Activated T-cell treated with anti-CD3 and anti-CD28 coated beads for 48 hours (primary cell): ENCODE measurements around the gene PPARG.

ENCODE experiments used
- DNase-seq: peaks from one replicate; pipeline ENCODE4 v3.0.0-alpha.2; 2020; ENCODE audit warnings: low read depth

The PPARG gene

DNA sequence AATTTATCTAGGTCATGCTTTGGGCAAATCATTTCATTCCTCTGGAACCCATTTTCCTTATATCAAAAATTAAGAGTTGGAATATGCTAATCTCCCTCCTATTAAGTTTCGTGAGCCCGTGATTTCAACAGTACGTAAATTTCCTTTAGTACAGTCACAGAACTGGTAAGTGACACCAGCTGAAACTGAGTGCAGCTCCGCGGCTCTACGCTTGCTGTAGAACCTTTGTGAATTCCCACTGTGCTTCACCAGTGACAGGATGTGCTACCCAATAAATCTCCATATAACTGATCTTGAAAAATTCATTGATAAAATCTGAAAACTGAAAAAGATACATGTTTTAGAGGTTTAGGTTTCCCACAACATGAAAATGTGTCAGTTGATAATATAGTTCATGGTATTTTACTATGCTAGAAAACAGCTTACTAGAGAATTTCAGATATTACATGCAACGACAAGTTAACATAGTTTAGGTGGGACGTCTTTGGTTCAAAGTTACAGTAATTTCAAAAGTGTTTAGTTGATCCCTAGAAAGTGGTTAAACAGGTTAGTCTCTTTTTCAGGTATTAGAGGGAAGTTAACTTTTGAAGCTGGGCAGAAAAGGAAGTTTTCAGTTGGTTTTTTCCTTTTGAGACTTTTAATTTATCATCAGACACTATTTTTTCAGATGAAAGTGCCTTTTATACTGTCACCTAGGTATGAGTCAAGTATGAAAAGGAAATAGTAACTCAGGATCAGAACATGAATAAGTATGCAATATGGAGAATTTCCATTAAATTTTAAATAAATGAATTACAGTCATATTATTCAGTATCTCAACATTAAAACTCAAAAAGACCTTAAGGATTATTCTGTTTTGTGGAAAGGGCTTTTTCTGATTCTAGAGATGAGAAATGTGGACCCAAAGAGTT, 57.0 kb downstream of the PPARG start:
- no peak for DNase-seq

DNA sequence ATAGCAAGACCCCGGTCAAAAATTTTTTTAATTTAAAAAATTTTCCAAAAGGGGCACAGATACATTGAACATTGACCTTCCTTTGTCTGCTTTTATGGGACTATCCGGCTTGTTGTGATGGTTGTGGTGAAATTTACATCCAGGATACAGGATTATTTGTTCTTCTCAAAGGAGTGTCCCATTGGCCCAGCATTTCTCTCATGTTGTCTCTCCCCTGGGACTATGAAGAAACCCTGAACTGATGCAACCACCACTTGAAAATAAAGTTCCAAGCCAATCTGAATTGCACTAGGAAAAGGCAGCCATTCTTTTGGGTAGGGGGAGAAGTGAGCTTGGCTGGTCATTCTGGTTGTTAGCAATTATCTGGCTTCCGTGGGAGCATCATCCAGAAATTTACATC, 58.4 kb downstream of the PPARG start:
- DNase-seq: no peak

DNA sequence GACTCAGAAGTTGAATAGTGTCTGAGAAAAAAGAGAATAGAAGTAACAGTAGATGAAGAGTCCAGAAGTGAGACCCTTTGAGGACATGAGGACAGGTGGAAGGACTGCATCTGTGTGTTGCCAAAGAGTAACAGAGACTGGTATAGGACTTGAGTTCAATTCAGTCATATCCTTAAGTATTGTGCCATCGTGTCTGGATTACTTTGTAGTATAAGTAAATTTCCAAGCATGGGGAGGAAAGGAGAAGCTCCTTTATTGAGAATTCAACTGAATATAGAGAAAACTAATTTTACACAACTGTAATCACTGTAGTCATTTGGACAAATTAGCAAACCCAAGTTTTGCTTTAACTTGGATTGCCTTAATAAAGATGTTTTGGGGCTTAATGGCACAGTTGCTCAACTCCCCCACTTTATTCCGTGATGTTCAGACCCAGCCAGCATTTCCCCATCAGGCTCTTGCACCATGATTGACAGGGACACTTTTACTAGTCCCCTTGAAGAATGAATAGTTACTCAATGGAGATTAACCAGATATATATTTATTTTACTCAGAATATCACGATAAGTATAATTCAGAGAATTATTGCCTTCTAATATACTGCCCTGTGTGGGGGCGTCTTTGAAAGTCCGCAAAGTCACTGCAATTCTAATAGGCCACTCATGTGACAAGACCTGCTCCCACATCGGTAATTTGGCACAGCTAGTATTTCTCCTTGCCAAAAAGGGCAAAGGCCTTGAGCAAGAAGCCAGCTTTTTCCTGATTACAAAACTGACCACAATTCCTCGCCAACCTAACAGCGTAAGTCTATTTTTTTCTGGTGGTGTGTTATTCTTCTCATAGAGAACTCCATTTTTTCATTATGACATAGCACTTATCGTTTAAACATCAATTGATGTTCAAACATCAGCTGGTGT, 61.3 kb downstream of the PPARG start:
- no peak for DNase-seq

DNA sequence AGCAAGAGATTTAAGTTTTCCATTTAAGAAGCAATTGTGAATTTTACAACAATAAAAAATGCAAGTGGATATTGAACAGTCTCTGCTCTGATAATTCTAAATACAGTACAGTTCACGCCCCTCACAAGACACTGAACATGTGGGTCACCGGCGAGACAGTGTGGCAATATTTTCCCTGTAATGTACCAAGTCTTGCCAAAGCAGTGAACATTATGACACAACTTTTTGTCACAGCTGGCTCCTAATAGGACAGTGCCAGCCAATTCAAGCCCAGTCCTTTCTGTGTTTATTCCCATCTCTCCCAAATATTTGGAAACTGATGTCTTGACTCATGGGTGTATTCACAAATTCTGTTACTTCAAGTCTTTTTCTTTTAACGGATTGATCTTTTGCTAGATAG, 62.3 kb downstream of the PPARG start:
- no peak for DNase-seq

DNA sequence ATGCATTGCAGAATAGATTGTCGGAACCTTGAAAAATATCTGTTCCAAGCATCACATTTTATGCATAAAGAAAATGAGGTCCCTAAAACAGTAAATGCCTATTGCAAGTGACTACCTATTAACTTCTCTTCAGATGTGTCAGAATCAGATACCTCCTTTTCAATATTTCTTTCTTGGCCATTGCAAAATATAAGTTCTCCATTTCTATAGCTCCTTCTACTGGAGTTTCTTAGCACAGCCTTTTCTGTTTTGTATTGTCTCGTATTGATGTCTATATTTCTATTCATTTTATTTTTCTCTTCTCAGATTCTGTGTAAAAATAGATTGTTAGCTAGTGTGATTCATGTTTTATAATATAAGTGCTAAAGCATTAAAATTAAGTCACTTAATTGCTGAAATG, 63.4 kb downstream of the PPARG start:
- no peak for DNase-seq

DNA sequence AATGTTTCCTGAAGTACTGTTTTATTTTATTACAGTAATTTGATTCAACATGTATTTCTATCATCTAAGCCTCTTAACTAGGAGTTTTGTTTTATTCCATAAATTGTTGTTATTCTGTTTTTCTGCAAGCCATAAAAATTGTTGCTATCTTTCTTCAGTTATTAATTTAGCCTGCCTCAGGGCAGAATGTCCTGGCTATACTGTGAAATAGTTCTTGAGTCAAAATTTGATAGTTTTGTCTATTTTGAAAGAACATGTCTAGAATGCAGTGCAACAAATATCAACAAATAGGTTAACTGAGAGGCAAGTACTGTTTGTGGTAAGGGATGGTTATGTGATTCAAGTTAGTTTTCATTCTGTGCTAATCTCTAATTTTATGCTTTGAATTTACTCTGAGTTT, 63.9 kb downstream of the PPARG start:
- no peak for DNase-seq

DNA sequence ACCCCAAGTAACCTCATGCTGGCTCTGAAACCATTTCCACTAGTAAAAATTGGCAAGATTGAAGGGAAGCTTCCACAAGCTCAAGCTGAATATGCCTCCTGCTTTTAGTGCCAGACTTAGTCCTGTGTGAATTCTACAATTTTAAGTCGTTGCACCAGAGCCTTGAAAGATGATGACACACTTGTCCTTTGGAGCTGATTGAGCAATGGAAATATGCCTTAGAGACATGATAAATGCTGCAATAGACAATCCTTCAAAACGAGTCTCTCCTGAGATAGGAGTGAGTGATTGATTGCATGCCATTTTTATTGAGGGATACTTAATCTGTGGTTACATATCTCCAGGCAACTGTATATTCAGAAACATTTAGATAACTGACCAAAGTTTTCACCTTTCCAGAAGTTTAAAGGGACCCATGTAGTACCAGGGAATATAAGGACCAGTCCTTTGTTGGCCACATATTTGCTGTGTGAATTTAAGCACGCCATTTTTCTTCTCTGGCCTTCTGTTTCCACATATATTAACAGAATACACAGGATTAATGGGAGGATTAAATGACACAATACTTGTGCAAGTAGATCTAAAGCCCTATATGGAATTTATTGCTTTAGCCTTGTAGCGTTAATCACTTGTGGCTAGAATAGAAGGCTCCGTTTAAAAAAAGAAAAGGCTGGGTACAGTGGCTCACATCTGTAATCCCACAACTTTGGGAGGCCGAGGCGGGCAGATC, 65.1 kb downstream of the PPARG start:
- no peak for DNase-seq

DNA sequence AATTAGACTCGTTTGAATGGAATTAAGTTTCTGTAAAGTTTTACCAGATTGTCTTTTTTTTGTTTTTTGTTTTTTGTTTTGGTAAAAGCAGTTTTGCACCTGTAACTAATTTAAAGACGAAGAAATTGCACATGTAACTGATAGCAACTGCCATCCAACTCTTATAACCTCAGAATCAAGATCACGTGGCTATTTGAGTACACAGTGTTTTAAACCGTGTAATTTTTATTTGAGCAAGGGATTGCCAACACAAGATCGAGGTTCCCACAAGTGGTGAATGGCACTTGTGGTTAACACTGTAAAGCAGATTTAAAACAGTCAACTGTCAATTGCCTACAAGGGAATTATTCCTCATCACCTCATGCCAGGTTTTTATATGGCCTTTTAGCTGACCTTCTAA, 67.3 kb downstream of the PPARG start:
- DNase-seq: no peak

DNA sequence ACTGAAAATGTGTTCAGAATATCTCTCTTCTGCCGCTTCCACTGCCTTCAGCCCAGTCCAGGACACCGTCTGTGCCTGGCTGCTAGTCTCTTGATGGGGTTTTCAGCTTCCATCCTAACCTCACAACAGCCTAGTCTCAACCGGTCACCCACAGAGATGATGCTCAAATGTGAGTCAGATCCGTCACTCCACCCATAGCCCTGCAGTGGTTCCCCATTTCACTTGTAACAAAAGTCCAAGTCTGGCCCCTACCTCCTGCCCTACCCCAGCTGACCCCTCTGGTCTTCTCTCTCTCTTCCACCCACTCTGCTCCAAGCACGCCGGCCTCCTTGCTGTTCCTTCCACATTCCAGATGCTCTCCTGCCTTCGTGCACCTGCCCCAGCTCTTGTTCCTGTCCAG, 68.1 kb downstream of the PPARG start:
- no peak for DNase-seq

DNA sequence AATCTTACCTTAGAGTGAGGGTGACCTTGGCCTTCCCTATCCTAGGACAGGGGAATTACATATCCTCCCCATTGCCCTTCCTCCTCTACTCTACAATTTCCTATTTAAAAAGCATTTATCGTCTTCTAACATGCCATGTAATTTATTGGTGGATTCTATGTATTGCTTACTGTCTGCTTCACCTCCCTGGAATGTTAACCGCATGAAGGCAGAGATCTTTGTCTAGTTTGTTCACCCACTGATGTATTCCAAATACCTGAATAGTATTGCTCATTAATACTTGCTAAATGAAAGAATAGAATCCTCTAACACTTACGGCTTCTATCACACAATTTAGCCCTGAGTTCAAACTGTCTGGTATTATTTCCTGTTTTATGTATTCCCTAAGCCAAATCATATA, 68.6 kb downstream of the PPARG start:
- DNase-seq: no peak

DNA sequence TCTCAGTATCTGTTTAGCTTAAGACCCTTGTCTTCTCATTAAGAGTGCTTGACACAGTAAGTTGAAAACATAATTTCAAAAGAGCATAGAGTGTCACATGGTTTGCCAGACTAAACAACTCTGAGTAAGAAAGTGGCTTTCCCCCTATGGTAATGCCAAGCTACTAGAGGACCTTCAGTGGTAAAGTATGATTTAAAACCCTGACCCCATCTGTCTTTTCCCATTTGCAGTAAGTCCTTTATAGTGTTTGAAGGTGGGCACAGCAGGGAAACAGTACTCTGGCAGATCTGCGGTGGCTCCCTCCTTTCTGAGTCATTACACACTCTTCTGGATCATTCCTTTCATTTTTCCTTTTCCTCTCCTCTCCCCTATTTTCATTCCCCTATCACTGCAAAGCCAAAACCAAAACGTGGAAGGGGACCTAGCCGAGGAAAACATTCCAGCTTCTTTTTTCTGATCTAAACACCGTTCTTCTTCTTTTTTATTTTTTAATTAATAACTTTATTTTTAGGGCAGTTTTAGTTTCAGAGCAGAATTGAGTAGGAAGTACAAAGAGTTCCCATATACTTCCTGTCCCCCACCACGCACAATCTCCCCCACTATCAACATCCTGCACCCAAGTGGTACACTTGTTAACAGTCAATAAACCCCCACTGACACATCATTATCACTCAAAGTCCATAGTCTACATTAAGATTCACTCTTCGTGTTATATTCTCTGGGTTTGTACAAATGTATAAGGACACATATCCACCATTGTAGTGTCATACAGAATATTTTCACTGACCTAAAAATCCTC, 74.7 kb downstream of the PPARG start:
- DNase-seq: no peak

DNA sequence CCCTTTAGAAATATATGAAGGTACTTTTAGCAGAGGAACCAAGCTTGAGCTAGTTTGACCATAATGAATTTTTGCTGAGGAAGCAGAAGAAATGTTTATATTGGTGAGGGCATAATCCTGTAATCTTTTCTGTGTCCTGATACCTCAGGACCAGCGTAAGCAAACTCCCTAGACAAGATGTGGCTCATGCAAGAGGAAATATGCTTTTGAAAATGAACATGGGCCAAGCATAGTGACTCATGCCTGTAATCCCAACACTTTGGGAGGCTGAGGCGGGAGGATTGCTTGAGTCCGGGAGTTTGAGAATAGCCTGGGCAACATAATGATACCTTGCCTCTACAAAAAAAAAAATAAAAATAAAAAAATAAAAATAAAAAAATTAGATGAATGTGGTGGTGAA, 78.5 kb downstream of the PPARG start:
- no peak for DNase-seq

DNA sequence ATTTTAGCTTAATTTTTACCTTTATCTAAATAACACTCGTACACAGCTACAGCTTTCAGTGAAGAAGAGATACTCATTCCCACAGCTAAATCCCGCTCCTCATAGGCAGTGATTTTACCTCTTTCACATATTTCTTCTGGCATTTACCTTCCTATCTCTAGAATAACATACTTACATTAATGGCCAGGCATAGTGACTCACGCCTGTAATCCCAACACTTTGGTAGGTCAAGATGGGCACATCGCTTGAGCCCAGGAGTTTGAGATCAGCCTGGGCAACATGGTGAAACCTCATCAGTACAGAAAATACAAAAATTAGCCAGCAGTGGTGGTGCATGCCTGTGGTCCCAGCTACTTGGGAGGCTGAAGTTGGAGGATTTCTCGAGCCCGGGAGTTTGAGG, 80.2 kb downstream of the PPARG start:
- no peak for DNase-seq

DNA sequence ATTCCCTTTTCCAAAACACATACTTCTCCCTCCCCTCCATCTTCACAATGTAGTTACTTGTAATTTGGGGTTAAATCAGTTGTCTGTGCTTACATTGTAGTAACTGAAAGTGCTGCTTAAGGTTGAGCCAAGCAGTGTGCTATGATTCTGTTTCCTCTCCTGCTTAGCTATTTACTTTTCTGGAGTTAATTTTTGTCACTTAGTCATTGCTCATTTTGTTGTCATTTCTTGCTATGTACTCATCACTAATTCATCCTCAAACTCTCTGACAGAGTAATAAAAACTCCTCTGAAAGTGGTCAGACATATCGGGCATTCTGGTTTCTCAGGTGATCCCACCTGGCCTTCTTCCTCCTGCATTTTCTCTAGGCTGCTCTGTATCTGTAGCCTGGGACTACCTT, 80.7 kb downstream of the PPARG start:
- DNase-seq: no peak

DNA sequence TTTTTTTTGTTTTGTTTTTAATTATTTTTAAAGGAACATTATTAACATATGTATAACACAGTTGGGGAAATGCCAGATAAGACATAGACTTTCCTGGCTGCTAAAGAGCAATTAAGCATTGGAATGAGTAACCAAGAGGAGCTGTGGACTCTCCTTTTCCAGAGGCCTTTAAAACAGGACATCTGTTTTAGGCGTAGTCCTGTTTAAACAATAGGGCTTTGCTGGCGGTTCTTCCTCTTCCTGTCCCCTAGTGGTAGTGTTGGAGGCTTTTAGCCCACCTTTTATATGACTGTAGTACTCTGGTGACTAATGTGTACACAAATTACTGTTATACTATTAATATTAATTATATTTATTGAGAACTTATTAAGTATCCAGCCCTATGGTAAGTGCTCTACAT, 81.9 kb downstream of the PPARG start:
- DNase-seq: no peak

DNA sequence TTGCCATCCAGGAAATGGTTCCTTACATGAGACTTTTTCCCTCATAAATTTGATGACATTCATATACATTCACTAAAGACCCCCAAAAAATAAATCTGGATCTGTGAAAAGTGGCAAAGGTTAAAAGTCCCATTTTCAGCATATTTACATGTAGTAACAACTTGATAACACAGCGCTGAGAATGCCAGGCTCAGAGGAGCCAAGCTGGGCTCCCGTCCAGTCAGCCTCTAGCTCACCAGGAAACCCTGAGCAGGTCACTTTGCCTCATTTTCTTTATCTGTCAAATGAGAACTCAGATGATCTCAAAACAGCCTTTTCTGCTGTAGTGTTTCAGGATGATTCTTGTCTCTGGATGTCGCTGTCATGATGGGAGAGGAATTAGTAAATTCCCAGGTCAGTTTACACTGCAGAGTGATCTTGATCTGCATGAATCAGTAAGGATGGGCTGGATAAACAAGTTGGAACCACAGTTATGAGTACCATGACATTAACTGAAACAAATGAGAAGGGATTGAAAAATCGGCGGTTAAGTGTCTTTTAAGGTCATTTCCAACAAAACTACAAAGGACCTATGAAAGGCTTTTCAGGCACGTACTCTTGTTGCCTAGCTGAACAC, 82.8 kb downstream of the PPARG start:
- DNase-seq: no peak

DNA sequence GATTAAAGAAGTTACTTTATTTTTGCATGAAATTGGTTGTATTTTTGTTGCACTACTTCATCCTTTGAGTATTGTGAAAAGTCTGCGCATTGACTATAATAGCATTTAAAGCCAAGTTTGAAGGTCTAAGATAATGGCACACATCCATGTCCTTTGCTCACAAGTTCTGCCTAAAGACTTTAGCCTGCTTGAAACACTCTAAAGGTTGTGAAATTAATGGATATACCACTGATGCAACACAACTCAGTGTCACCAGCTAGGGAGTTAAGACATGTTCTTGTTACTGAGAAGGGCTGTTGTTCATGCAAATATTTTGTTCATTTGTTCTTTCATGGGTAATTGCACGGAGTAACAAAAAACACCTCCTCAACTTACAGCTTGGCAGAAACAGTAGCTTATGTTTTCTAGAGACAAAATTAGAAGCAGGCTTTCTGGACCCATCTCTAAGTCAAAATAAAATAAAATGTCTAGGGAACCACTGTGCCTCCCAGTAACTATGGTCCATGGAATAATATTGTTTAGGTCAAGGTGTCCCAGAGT, 83.9 kb downstream of the PPARG start:
- DNase-seq: no peak

DNA sequence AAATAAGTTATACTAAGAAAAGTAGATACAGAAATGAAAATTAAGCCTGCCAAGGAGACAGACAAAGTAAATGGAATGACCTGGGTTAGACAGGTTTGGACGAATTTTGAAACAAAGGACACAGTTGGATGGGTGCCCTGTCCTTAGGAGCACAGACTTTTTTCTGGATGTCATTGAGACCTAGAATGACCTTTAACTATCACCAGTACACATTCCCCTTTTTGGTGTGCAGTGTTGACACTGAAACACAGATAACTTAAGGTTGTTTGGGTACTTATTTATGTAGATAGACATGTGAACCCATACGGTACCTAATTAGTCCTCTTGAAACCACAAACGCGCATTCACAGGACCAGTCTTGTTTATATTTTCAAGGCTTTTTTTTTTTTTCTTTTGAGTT, 86.7 kb downstream of the PPARG start:
- DNase-seq: no peak

DNA sequence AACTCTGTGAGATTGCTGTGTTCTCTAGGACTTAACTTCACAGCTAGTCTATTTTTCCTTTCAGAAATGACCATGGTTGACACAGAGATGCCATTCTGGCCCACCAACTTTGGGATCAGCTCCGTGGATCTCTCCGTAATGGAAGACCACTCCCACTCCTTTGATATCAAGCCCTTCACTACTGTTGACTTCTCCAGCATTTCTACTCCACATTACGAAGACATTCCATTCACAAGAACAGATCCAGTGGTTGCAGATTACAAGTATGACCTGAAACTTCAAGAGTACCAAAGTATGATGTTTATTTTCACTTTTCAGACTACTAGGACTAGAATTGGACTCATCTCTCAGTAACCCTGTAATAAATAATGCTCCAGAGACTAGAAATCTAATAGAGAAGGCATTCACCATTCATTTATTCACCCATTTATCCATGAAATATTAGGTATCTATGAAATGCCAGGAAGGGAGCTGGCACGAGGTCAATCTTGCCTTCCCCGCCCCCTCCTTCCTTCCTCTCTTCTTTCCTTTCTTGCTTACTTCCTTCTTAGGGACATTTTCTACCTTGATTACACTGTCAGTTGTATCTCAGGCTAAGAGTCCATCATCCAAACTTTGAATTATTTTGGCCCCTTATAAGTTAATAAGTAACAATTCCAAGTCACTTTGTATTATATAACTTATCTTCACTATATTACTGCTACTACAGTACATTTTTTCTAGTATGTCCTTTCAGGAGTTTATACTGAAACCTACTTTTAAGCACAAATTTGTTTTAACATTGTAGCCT, 91.0 kb downstream of the PPARG start:
- DNase-seq: no peak

DNA sequence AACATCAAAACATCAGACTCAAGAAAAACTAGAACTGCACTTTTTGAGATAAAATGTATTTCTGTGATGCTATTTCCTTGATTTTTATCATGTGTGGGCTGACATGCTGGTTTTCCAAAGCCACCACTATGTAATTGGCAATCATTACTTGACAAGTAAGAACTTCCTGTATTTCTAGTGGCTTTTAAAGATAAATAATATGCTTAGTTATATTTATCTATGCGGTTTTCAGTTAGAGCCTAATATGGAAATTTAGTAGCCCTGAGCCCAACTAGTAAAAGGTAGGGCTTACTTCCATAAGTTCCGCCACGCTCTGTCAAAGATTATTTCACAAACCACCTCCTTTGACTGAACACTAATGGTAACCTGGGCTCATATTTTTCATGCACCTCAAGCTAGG, 91.6 kb downstream of the PPARG start:
- DNase-seq: no peak
